Naive thymus-derived CD4-positive, alpha-beta T cell (primary cell): Measurements from ENCODE around the gene PML. TPM values are rescaled to one million over a fixed set of nuclear protein-coding genes. Genes with fewer than 3 reads are reported as not detected.
A peak's percentile ranks its signal among the peaks of the same experiment; 100 is the strongest.

Source experiments
- ATAC-seq: fragments of 150-1000 bp; cut with Tn5 transposase; 2 replicates; pipeline ENCODE4 v1.10.0; 2021; ENCODE audit warnings: mild to moderate bottlenecking, moderate library complexity
- CTCF ChIA-PET: fragments of 350-600 bp; sonication (Branson Sonifier 250); formaldehyde crosslinking; loops from one replicate; lab custom pipeline; 2021; ENCODE audit warnings: antibody characterized with exemption; lab: Charles Lee
- POLR2A ChIA-PET: fragments of 350-600 bp; sonication (Branson Sonifier 250); formaldehyde crosslinking; loops from one replicate; lab custom pipeline; 2021; ENCODE audit warnings: antibody characterized with exemption, inconsistent platforms; lab: Charles Lee
- DNase-seq, 9 donors: peaks; one replicate each; pipeline versions ENCODE4 v3.0.0 to v3.0.0-alpha.2; 2020 to 2022; ENCODE audit warnings: mixed read lengths in 1 of 9
- H3K27ac ChIP-seq: one replicate; pipeline ENCODE4 v1.7.0; 2013; ENCODE audit warnings: mild to moderate bottlenecking, low read depth, low read length, moderate library complexity
- H3K27me3 ChIP-seq, 2 donors: one replicate each; pipeline ENCODE4 v1.7.0; 2013; ENCODE audit warnings: low read length in 2 of 2, mild to moderate bottlenecking in 2 of 2, moderate library complexity in 2 of 2; ENCODE audit not compliant: control insufficient read depth in 2 of 2, insufficient read depth in 2 of 2
- H3K36me3 ChIP-seq, 3 experiments: 1 replicate in 2 of 3; 2 replicates in 1 of 3; pipeline ENCODE4 v1.7.0; 2013; ENCODE audit warnings: low read length in 3 of 3, mild to moderate bottlenecking in 3 of 3, moderate library complexity in 1 of 3; ENCODE audit not compliant: insufficient read depth in 3 of 3, control insufficient read depth in 2 of 3
- H3K4me1 ChIP-seq, 2 donors: one replicate each; pipeline ENCODE4 v1.7.0; 2013; ENCODE audit warnings: low read length in 2 of 2, mild to moderate bottlenecking in 2 of 2, moderate library complexity in 1 of 2; ENCODE audit not compliant: control insufficient read depth in 2 of 2, insufficient read depth in 2 of 2
- H3K4me3 ChIP-seq: 2 replicates; pipeline ENCODE4 v1.7.0; 2013; ENCODE audit warnings: mild to moderate bottlenecking, low read length
- H3K9me3 ChIP-seq, 3 experiments: 1 replicate in 2 of 3; 2 replicates in 1 of 3; pipeline ENCODE4 v1.7.0; 2013; ENCODE audit warnings: low read length in 3 of 3; ENCODE audit not compliant: control insufficient read depth in 2 of 3
- H3K27ac Mint-ChIP-seq, 9 donors: one replicate each; pipeline ENCODE4 v1.8.0; 2020 to 2022; ENCODE audit warnings: mixed read lengths in 9 of 9, mild to moderate bottlenecking in 8 of 9, moderate library complexity in 5 of 9, inconsistent platforms in 2 of 9
- H3K27me3 Mint-ChIP-seq, 5 donors: one replicate each; pipeline ENCODE4 v1.8.0; 2021 to 2022; ENCODE audit warnings: mixed read lengths in 5 of 5, mild to moderate bottlenecking in 1 of 5
- H3K36me3 Mint-ChIP-seq, 5 donors: one replicate each; pipeline ENCODE4 v1.8.0; 2020 to 2022; ENCODE audit warnings: mixed read lengths in 5 of 5, mild to moderate bottlenecking in 3 of 5, inconsistent platforms in 1 of 5
- H3K4me1 Mint-ChIP-seq, 7 donors: one replicate each; pipeline ENCODE4 v1.8.0; 2020 to 2022; ENCODE audit warnings: mixed read lengths in 7 of 7, mild to moderate bottlenecking in 3 of 7, inconsistent platforms in 1 of 7
- H3K4me3 Mint-ChIP-seq, 10 donors: one replicate each; pipeline ENCODE4 v1.8.0; 2020 to 2022; ENCODE audit warnings: mild to moderate bottlenecking in 10 of 10, mixed read lengths in 10 of 10, moderate library complexity in 6 of 10, inconsistent platforms in 2 of 10
- H3K9me3 Mint-ChIP-seq, 11 donors: one replicate each; pipeline ENCODE4 v1.8.0; 2020 to 2022; ENCODE audit warnings: mixed read lengths in 11 of 11, mild to moderate bottlenecking in 4 of 11, inconsistent platforms in 1 of 11, moderate library complexity in 1 of 11
- intact Hi-C, 2 donors: fragments of 100-400 bp; cut with micrococcal nuclease; formaldehyde crosslinking; loops; one replicate each; pipeline ENCODE4 v1.15.1; 2023
- polyA plus RNA-seq, 2 donors: library from polyadenylated mRNA; unstranded; fragments of 300-500 nt; fragmentation: Illumina TruSeq; gene quantifications; one replicate each; pipeline ENCODE4 v1.2.3, GENCODE V29; 2021
- total RNA-seq, 6 experiments: library from RNA in 5 of 6; stranded (reverse) in 5 of 6; gene quantifications; 1 replicate in 5 of 6; 2 replicates in 1 of 6; pipeline ENCODE4 v1.2.3 and lab custom pipeline; 2021 to 2026

Gene PML
- total and polyA plus RNA-seq, 7 experiments from 2014 or later = 18.1 to 113 (median 51.7) TPM

DNA sequence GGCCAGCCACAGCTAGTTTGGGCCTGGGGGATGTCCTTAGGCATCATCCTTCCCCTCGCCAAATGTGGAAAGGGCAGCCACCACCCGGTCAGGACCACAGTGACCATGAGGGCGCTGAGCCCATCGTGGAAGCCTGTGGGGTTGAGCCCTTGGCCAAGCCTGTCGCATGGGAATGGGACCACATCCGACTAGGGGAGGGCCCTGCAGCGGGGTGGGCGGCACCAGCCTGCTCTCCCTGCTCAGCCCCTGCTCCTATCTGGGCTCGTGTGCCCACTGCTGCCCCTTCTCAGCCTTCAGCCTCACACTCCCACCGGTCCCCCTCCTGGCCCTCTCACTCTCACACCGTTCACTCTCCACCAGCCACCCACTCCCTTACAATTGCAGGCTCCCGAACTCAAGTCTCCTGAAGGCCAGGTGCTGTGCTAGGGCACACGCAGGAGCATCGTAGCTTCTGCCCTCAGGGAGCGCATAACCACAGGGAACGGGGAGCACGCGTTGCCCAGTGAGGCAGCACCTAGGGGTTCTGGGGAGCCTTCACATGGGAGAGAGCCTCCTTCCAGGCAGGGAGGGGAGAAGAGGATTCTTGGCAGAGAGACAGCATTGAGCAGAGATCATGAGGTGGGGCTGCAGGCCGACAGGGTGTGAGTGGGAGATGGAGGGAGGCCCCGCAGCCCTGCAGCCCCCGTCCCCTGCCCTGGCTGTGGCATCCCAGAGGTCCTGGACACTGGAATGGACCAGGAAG, 42.2 kb upstream of the PML start:
- Mint-ChIP-seq H3K36me3 (no peaks in the 10 kb centered on the region), H3K4me3 (no peak overlapping the region), H3K4me1 (peaks cover 8 to 15% (median 11%) of the 10 kb centered on the region in 7 donors), H3K27me3 (peaks cover 0 to 2% (median 0%) of the 10 kb centered on the region in 5 donors), H3K9me3 (no peaks in the 10 kb centered on the region), H3K27ac (peak overlapping the region in 2 of 9 donors; percentile 15 to 57)
- Histone ChIP-seq H3K27me3 (no peaks in the 10 kb centered on the region), H3K9me3 (no peaks in the 10 kb centered on the region), H3K36me3 (no peaks in the 10 kb centered on the region), H3K4me1 (peaks cover 0 to 6% of the 10 kb centered on the region in 2 donors), H3K4me3 (no peak overlapping the region), H3K27ac (no peak overlapping the region)
- intact Hi-C loops = no loop called here
- ATAC-seq (no peak), DNase-seq (no peak)
- ChIA-PET POLR2A (interaction anchor here (3.4 kb wide), 1 partner anchor 12 kb away, joined by 25 read pairs; no protein-coding TSS in a partner anchor), CTCF (interaction anchor here (0.8 to 4.1 kb wide), 6 partner anchors 8 to 21 kb away, joined by 3 to 68 read pairs (median 13); no protein-coding TSS in a partner anchor)

DNA sequence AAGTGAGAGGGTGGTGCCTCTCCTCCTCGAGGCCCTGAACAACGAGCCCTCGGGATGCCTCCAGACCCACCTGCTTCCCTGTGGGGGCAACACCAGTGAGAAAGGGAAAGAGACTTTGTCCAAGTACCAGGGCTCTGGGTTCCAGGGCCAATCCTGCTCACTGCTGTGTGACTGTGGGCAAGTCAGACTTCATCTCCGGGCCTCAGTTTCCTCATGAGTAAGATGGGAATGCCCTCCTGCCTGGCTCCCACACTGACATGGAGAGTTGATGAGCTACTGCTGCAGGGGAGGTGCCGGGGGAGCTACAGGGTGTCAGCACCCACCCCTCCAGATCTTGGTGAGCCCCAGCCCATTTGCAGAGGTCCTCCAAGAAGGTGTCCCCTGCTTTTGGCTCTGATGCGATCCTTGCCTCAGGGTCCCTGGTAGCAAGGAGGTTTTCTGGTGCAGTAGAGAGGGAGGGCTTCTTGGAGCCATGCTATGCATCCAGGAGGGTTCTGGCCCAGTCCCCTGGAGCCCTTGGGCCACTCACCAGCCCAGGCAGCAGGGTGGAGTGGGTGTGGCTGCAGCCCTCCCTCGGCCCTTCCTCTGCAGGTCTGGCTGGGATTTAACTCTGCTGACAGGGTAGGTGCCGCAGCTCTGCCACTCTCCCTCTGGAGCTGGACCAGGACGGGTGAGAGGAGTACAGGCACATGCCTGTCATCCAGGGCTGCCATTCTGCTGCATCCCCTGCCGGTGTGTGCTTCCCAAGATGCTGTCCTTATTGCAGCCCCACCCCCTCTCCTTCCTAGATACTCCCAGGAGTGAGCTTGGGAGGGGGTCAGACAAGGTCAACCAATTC, 41.4 kb upstream of the PML start:
- DNase-seq (no peak), ATAC-seq (no peak)
- peak overlapping the region in 2 of 9 donors; percentile 34 to 48 for H3K27ac Mint-ChIP-seq
- ChIA-PET CTCF (interaction anchor here (0.6 to 4.1 kb wide), 3 partner anchors 11 to 207 kb away, joined by 3 to 29 read pairs (median 10); no protein-coding TSS in a partner anchor), POLR2A (interaction anchor here (3.4 kb wide), 1 partner anchor 12 kb away, joined by 25 read pairs; no protein-coding TSS in a partner anchor)
- no peak overlapping the region for H3K4me3 Mint-ChIP-seq
- no peaks in the 10 kb centered on the region for H3K9me3 ChIP-seq
- H3K36me3 ChIP-seq = no peaks in the 10 kb centered on the region
- no peak overlapping the region for H3K27ac ChIP-seq
- peaks cover 0 to 6% of the 10 kb centered on the region in 2 donors for H3K4me1 ChIP-seq
- no peaks in the 10 kb centered on the region for H3K9me3 Mint-ChIP-seq
- intact Hi-C loops = no loop called here
- H3K4me3 ChIP-seq = no peak overlapping the region
- no peaks in the 10 kb centered on the region for H3K27me3 ChIP-seq
- H3K27me3 Mint-ChIP-seq = no peaks in the 10 kb centered on the region
- peaks cover 12 to 22% (median 19%) of the 10 kb centered on the region in 7 donors for H3K4me1 Mint-ChIP-seq
- no peaks in the 10 kb centered on the region for H3K36me3 Mint-ChIP-seq

GRCh38 chr15:73954188-73955145, 40.0 kb upstream of the PML start:
- no peaks in the 10 kb centered on the region for H3K9me3 ChIP-seq
- H3K4me3 Mint-ChIP-seq = no peak overlapping the region
- no peak overlapping the region for H3K27ac ChIP-seq
- H3K4me3 ChIP-seq = no peak overlapping the region
- ChIA-PET CTCF (interaction anchor here (0.6 to 4.1 kb wide), 3 partner anchors 9 to 19 kb away, joined by 3 to 29 read pairs (median 10); no protein-coding TSS in a partner anchor), POLR2A (interaction anchor here (3.4 kb wide), 1 partner anchor 10 kb away, joined by 25 read pairs; no protein-coding TSS in a partner anchor)
- H3K9me3 Mint-ChIP-seq = no peaks in the 10 kb centered on the region
- H3K36me3 ChIP-seq = no peaks in the 10 kb centered on the region
- peaks cover 21 to 36% (median 32%) of the 10 kb centered on the region in 7 donors for H3K4me1 Mint-ChIP-seq
- H3K36me3 Mint-ChIP-seq = no peaks in the 10 kb centered on the region
- intact Hi-C loops = no loop called here
- peak overlapping the region in 3 of 9 donors; percentile 16 to 36 (median 34) for H3K27ac Mint-ChIP-seq
- no peaks in the 10 kb centered on the region for H3K27me3 Mint-ChIP-seq
- no peak for DNase-seq
- H3K27me3 ChIP-seq = no peaks in the 10 kb centered on the region
- no peak for ATAC-seq
- H3K4me1 ChIP-seq = peaks cover 8 to 14% of the 10 kb centered on the region in 2 donors

- no peaks in the 10 kb centered on the region for H3K9me3 Mint-ChIP-seq
- Histone ChIP-seq H3K9me3 (no peaks in the 10 kb centered on the region), H3K27ac (no peak overlapping the region), H3K27me3 (no peaks in the 10 kb centered on the region), H3K4me3 (no peak overlapping the region), H3K36me3 (no peaks in the 10 kb centered on the region), H3K4me1 (peaks cover 12 to 19% of the 10 kb centered on the region in 2 donors)
- CTCF ChIA-PET = no interaction called here
- ATAC-seq (no peak), DNase-seq (no peak)
- intact Hi-C loops = no loop called here
- POLR2A ChIA-PET = interaction anchor here (0.8 kb wide), 1 partner anchor 44 kb away, joined by 3 read pairs; no protein-coding TSS in a partner anchor
- no peak overlapping the region for H3K4me3 Mint-ChIP-seq
- H3K4me1 Mint-ChIP-seq = peaks cover 22 to 43% (median 38%) of the 10 kb centered on the region in 7 donors
- peak overlapping the region in 3 of 9 donors; percentile 47 to 84 (median 72) for H3K27ac Mint-ChIP-seq
- H3K36me3 Mint-ChIP-seq = no peaks in the 10 kb centered on the region
- H3K27me3 Mint-ChIP-seq = no peaks in the 10 kb centered on the region
These were observed 39.2 kb upstream of the PML start for GRCh38 chr15:73955326-73955725.

DNA sequence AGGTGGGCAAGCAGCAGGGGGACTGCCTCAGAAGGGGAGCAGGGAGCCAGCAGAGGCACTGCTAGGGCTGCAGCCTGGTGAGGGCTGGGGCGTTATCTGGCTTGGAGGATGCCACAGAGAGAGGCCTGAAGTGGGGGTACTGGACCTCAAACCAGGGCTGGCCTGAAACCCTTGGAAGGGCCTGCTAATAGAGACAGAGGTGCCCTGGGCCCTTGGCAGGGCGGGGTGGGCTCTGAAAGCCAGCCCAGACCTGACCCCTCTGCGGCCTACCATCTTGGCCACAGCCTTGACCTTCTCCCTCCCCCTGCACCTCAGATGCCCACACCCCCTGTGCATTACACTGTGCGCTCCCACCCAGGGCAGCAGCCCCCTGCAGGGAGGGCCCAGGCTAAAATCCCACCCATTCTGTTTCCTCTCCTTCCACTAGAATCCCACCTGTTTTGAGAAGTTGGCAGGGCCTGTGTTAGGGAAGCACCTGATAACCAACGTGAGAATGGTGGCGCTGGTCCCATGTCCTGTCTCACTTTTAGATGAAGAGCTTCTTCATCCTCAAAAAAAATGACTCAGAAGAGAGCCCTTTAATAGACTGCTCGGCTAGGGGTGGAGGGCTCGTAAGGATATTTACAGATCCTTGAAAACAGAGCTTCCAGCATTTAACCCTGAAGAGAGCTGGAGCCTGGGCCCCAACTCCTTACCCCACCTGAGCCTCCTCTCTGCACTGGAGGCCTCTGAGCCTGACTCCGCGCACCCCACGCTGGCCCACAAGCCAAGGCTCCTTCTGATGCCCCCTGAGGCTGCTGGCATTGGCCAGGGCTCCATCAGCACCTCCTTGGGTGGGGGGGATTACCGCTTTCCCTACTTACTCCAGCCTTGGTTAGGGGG, 38.4 kb upstream of the PML start:
- Mint-ChIP-seq H3K27me3 (no peaks in the 10 kb centered on the region), H3K4me3 (no peak overlapping the region), H3K9me3 (no peaks in the 10 kb centered on the region), H3K36me3 (no peaks in the 10 kb centered on the region), H3K4me1 (peaks cover 19 to 45% (median 41%) of the 10 kb centered on the region in 7 donors), H3K27ac (peak overlapping the region in 5 of 9 donors; percentile 34 to 84 (median 72))
- ChIA-PET CTCF (interaction anchor here (1.3 to 2.0 kb wide), 3 partner anchors 8 to 18 kb away, joined by 3 to 8 read pairs (median 4); no protein-coding TSS in a partner anchor), POLR2A (interaction anchor here (0.8 to 1.1 kb wide), 2 partner anchors 12 to 45 kb away, joined by 3 read pairs; no protein-coding TSS in a partner anchor)
- Histone ChIP-seq H3K36me3 (no peaks in the 10 kb centered on the region), H3K4me1 (peaks cover 12 to 16% of the 10 kb centered on the region in 2 donors), H3K4me3 (no peak overlapping the region), H3K27ac (no peak overlapping the region), H3K27me3 (no peaks in the 10 kb centered on the region), H3K9me3 (no peaks in the 10 kb centered on the region)
- intact Hi-C loops = no loop called here
- DNase-seq = no peak
- no peak for ATAC-seq
